GM12874 (cell line): Measurements from ENCODE around the gene CLSTN2.

Experiments used
- CTCF ChIP-seq: IDR thresholded peaks from 2 replicates; pipeline ENCODE4 v1.5.1; 2011; ENCODE audit warnings: low read depth, mild to moderate bottlenecking, control low read depth, low read length, moderate library complexity; ENCODE audit not compliant: insufficient read depth

The CLSTN2 gene

GRCh38 chr3:139969386-139969785 lies 34.4 kb downstream of the CLSTN2 start:
- no peak for TF ChIP-seq CTCF

- no peak for TF ChIP-seq CTCF
These were observed 35.5 kb downstream of the CLSTN2 start for GRCh38 chr3:139970526-139970925.

GRCh38 chr3:139974809-139975425 lies 39.9 kb downstream of the CLSTN2 start:
- no peak for TF ChIP-seq CTCF

- no peak for TF ChIP-seq CTCF
These were observed 40.8 kb downstream of the CLSTN2 start for GRCh38 chr3:139975594-139976365.

GRCh38 chr3:139978966-139979365 lies 44.0 kb downstream of the CLSTN2 start:
- no peak for TF ChIP-seq CTCF

GRCh38 chr3:139979991-139980390 lies 45.0 kb downstream of the CLSTN2 start:
- TF ChIP-seq CTCF = no peak

GRCh38 chr3:139982404-139982803 lies 47.4 kb downstream of the CLSTN2 start:
- TF ChIP-seq CTCF = no peak
